Erythroblast (primary cell): ENCODE data around the gene NFATC1.

ENCODE experiments used
- GATA1 ChIP-seq: IDR thresholded peaks from 2 replicates; pipeline ENCODE4 v1.6.1; 2011; ENCODE audit warnings: low read depth, mild to moderate bottlenecking, control low read depth, low read length, moderate library complexity
- POLR2A ChIP-seq: IDR thresholded peaks from 2 replicates; pipeline ENCODE4 v1.6.1; 2011; ENCODE audit warnings: mild to moderate bottlenecking, low read length

GRCh38 chr18:79552140-79552631 is 156.5 kb downstream of the NFATC1 start:
- TF ChIP-seq POLR2A (no peak), GATA1 (no peak)
